Vagina (tissue), 2 donors: ENCODE measurements around the gene TANC2. TPM values are rescaled to one million over a fixed set of nuclear protein-coding genes. Genes with fewer than 3 reads are reported as not detected.
A peak's percentile ranks its signal among the peaks of the same experiment; 100 is the strongest.

Experiments
- DNase-seq, 2 donors: peaks; one replicate each; pipeline ENCODE4 v3.0.0-alpha.2; 2017; ENCODE audit errors: extremely low spot score in 2 of 2
- H3K27ac ChIP-seq: fragments of 200-600 bp; sonication (generic); one replicate; pipeline ENCODE4 v1.5.1; 2019
- H3K27me3 ChIP-seq: fragments of 200-600 bp; sonication (generic); one replicate; pipeline ENCODE4 v1.5.1; 2019
- H3K36me3 ChIP-seq, 2 donors: fragments of 200-600 bp; sonication (generic); one replicate each; pipeline ENCODE4 v1.5.1; 2017 to 2019
- H3K4me1 ChIP-seq: fragments of 200-600 bp; sonication (generic); one replicate; pipeline ENCODE4 v1.5.1; 2019
- H3K4me3 ChIP-seq, 2 donors: fragments of 200-600 bp; sonication (generic); 1 replicate in 1 of 2; 2 replicates in 1 of 2; pipeline ENCODE4 v1.5.1; 2016 to 2019
- H3K9me3 ChIP-seq: fragments of 200-600 bp; sonication (generic); one replicate; pipeline ENCODE4 v1.5.1; 2019
- CTCF ChIP-seq, 3 experiments: fragments of 450-650 bp in 2 of 3; fragments of 200-600 bp in 1 of 3; sonication (generic) in 1 of 3; IDR thresholded peaks; one replicate each; pipeline ENCODE4 v1.5.1; 2017 to 2019; ENCODE audit warnings: antibody characterized with exemption in 3 of 3, mild to moderate bottlenecking in 2 of 3, moderate library complexity in 2 of 3
- POLR2A ChIP-seq, 2 donors: fragments of 450-650 bp; IDR thresholded peaks; one replicate each; pipeline ENCODE4 v1.6.1; 2017; ENCODE audit warnings: antibody characterized with exemption in 2 of 2, mild to moderate bottlenecking in 2 of 2, moderate library complexity in 2 of 2
- POLR2AphosphoS5 ChIP-seq, 2 donors: sonication (generic); formaldehyde crosslinking; IDR thresholded peaks; one replicate each; pipeline ENCODE4 v1.9.0; 2017; ENCODE audit warnings: antibody characterized with exemption in 2 of 2, mild to moderate bottlenecking in 2 of 2, low read depth in 1 of 2; ENCODE audit not compliant: insufficient read depth in 1 of 2
- intact Hi-C: fragments of 100-400 bp; cut with DNase I; formaldehyde crosslinking; loops from one replicate; pipeline ENCODE4 v1.15.1; 2023
- total RNA-seq: library from RNA; depleted of rRNA; stranded (reverse); fragments of >200 nt; gene quantifications from one replicate; pipeline ENCODE4 v1.2.3, GENCODE V29; 2016

Gene TANC2
- 45.7 TPM for total RNA-seq

GRCh38 chr17:62965686-62966425 is at the start of gene TANC2:
TSS of gene TANC2 (plus strand) at chr17:62966235. CDS start at chr17:63009560, 43,325 bp downstream.
- no peaks in the 10 kb centered on the region for H3K36me3 ChIP-seq
- peak within 1 kb of the TSS; percentile 96 for H3K4me3 ChIP-seq
- peak within 1 kb of the TSS; percentile 90 for H3K27ac ChIP-seq
- no peaks in the 10 kb centered on the region for H3K27me3 ChIP-seq
- no peak for TF ChIP-seq CTCF (IDR thresholded peaks at IDR 0.05)
- peak in 1 of 2 donors; percentile 33 for TF ChIP-seq POLR2A (IDR thresholded peaks at IDR 0.05)
- TF ChIP-seq POLR2AphosphoS5 (IDR thresholded peaks at IDR 0.05; ENCODE audit: insufficient read depth in 1 of 2, low read depth in 1 of 2) = peak in 1 of 2 donors; percentile 76
- no peak for DNase-seq
- H3K4me1 ChIP-seq = peaks cover 29% of the 10 kb centered on the region
- H3K9me3 ChIP-seq = no peaks in the 10 kb centered on the region
- intact Hi-C loops = loop anchor here (5.0 kb wide), 1 partner anchor 264 kb away; no protein-coding TSS in a partner anchor

GRCh38 chr17:62916684-62917571 is 49.1 kb upstream of the TANC2 start:
- DNase-seq = peak in 1 of 2 donors; percentile 86
- no peaks in the 10 kb centered on the region for H3K4me1 ChIP-seq
- H3K36me3 ChIP-seq = no peaks in the 10 kb centered on the region
- no peaks in the 10 kb centered on the region for H3K27me3 ChIP-seq
- intact Hi-C loops = loop anchor here (2.0 kb wide), 1 partner anchor 46 kb away; no protein-coding TSS in a partner anchor
- H3K27ac ChIP-seq = no peak overlapping the region
- no peak for TF ChIP-seq CTCF (IDR thresholded peaks at IDR 0.05)
- no peak for TF ChIP-seq POLR2A (IDR thresholded peaks at IDR 0.05)
- no peak for TF ChIP-seq POLR2AphosphoS5 (IDR thresholded peaks at IDR 0.05; ENCODE audit: insufficient read depth in 1 of 2, low read depth in 1 of 2)
- H3K4me3 ChIP-seq = no peak overlapping the region
- H3K9me3 ChIP-seq = no peaks in the 10 kb centered on the region

GRCh38 chr17:62919388-62919787 is 46.6 kb upstream of the TANC2 start:
- Histone ChIP-seq H3K4me1 (no peaks in the 10 kb centered on the region), H3K36me3 (no peaks in the 10 kb centered on the region), H3K27me3 (no peaks in the 10 kb centered on the region), H3K9me3 (no peaks in the 10 kb centered on the region), H3K4me3 (no peak overlapping the region), H3K27ac (no peak overlapping the region)
- intact Hi-C loops = no loop called here
- no peak for DNase-seq
- TF ChIP-seq POLR2AphosphoS5 (IDR thresholded peaks at IDR 0.05; ENCODE audit: insufficient read depth in 1 of 2, low read depth in 1 of 2) = no peak
- no peak for TF ChIP-seq CTCF (IDR thresholded peaks at IDR 0.05)
- no peak for TF ChIP-seq POLR2A (IDR thresholded peaks at IDR 0.05)

GRCh38 chr17:62920300-62920699 is 45.7 kb upstream of the TANC2 start:
- Histone ChIP-seq H3K27ac (no peak overlapping the region), H3K9me3 (no peaks in the 10 kb centered on the region), H3K4me1 (no peaks in the 10 kb centered on the region), H3K36me3 (no peaks in the 10 kb centered on the region), H3K27me3 (no peaks in the 10 kb centered on the region), H3K4me3 (no peak overlapping the region)
- intact Hi-C loops = no loop called here
- TF ChIP-seq CTCF (IDR thresholded peaks at IDR 0.05) = no peak
- TF ChIP-seq POLR2AphosphoS5 (IDR thresholded peaks at IDR 0.05; ENCODE audit: insufficient read depth in 1 of 2, low read depth in 1 of 2) = no peak
- no peak for TF ChIP-seq POLR2A (IDR thresholded peaks at IDR 0.05)
- no peak for DNase-seq
